Measurements from ENCODE around the gene ZSCAN9.

ZSCAN9 gene

GRCh38 chr6:28225056-28225834 lies at the start of gene ZSCAN9:
Gene ZSCAN9 (plus strand): TSS chr6:28225275. CDS start chr6:28227085, 1,810 bp downstream.
- peak; percentile 81 for DNase-seq

- DNase-seq = no peak
Measured at GRCh38 chr6:28176373-28176772, 48.7 kb upstream of the ZSCAN9 start.

GRCh38 chr6:28182255-28182654 lies 42.8 kb upstream of the ZSCAN9 start:
- DNase-seq = no peak

GRCh38 chr6:28188111-28188979 lies 36.7 kb upstream of the ZSCAN9 start:
- no peak for DNase-seq

- no peak for DNase-seq
Measured at GRCh38 chr6:28200020-28200419, 25.1 kb upstream of the ZSCAN9 start.

- no peak for DNase-seq
Measured at GRCh38 chr6:28203201-28203600, 21.9 kb upstream of the ZSCAN9 start.

- DNase-seq = no peak
Measured at GRCh38 chr6:28205879-28206278, 19.2 kb upstream of the ZSCAN9 start.

- no peak for DNase-seq
Measured at GRCh38 chr6:28206527-28206926, 18.5 kb upstream of the ZSCAN9 start.

GRCh38 chr6:28206928-28207509 lies 18.1 kb upstream of the ZSCAN9 start:
- DNase-seq = no peak

GRCh38 chr6:28207510-28208110 lies 17.5 kb upstream of the ZSCAN9 start:
- DNase-seq = no peak

GRCh38 chr6:28208111-28208659 lies 16.9 kb upstream of the ZSCAN9 start:
- DNase-seq = no peak

- DNase-seq = no peak
Measured at GRCh38 chr6:28209753-28210535, 15.1 kb upstream of the ZSCAN9 start.

- no peak for DNase-seq
Measured at GRCh38 chr6:28211840-28212509, 13.1 kb upstream of the ZSCAN9 start.

GRCh38 chr6:28212510-28213212 lies 12.4 kb upstream of the ZSCAN9 start:
- peak; percentile 65 for DNase-seq

GRCh38 chr6:28213213-28213523 lies 11.9 kb upstream of the ZSCAN9 start:
- DNase-seq = no peak

GRCh38 chr6:28215425-28215824 lies 9.7 kb upstream of the ZSCAN9 start:
- peak; percentile 11 for DNase-seq

- DNase-seq = no peak
Measured at GRCh38 chr6:28217890-28218289, 7.2 kb upstream of the ZSCAN9 start.

- DNase-seq = peak; percentile 41
Measured at GRCh38 chr6:28218312-28219248, 6.5 kb upstream of the ZSCAN9 start.

GRCh38 chr6:28220257-28221133 lies 4.6 kb upstream of the ZSCAN9 start:
- DNase-seq = peak; percentile 32
